ENCODE data around the gene SMIM35.

DNA sequence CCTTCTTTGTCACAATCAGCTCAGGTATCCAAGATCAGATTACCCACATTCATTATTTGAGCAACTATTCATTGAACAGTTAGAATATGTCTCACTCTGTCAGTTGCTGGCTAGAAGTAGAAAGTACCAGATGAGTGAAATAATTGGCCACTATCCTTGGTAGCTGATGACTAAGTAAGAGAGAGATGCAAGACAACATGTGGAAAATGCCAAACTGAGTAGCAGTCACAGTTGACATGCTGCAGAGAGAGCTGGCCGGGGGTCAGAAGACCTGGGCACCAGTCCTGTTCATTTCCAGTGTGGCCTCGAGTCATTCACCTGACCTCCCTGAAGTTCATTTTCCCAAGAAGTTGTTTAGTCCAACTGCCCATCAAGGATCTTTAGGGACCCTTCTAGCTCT lies 22.5 kb upstream of the SMIM35 start:
- TF ChIP-seq CTCF (conservative IDR thresholded peaks at IDR 0.05), result no peak
- TF ChIP-seq EZH2 (IDR thresholded peaks at IDR 0.05; ENCODE audit: low read depth), result no peak

All from PC-9 (cell line).